ENCODE data around the gene EPHA10. TPM values are rescaled to one million over a fixed set of nuclear protein-coding genes. Genes with fewer than 3 reads are reported as not detected.

The EPHA10 gene
- total RNA-seq, 2 donors from 2014 or later: 0.42 TPM; not detected in 1

GRCh38 chr1:37765916-37766664 lies 1.2 kb upstream of the EPHA10 start:
- no peak overlapping the region for H3K4me3 ChIP-seq (ENCODE audit: low read length)
- no peak overlapping the region for H3K27ac Mint-ChIP-seq

GRCh38 chr1:37764414-37764825 lies 500 bp downstream of the EPHA10 start:
- Histone ChIP-seq H3K4me3 (ENCODE audit: low read length) (no peak overlapping the region), H3K27me3 (ENCODE audit: control insufficient read depth, insufficient read depth, low read length, poor library complexity, severe bottlenecking) (peaks cover 100% of the 10 kb centered on the region), H3K9me3 (ENCODE audit: control insufficient read depth, low read length) (no peaks in the 10 kb centered on the region), H3K36me3 (ENCODE audit: control insufficient read depth, insufficient read depth, low read length) (no peaks in the 10 kb centered on the region), H3K4me1 (ENCODE audit: control insufficient read depth, insufficient read depth, low read length) (no peaks in the 10 kb centered on the region), H3K9ac (ENCODE audit: extremely low read depth, low read length, poor library complexity, severe bottlenecking) (no peak overlapping the region), H3K27ac (ENCODE audit: low read depth, low read length) (no peak overlapping the region)
- no peak overlapping the region for H3K27ac Mint-ChIP-seq
- peak overlapping the region; percentile 24 for H3K4me3 Mint-ChIP-seq
- no peak for TF ChIP-seq CTCF (conservative IDR thresholded peaks at IDR 0.05)
- whole genome bisulfite sequencing, 2 experiments (ENCODE audit: insufficient coverage in 1 of 2, insufficient read length in 1 of 2): 4 to 6% methylated on average over 26 to 29 of the region's 29 CpGs
- H3K36me3 Mint-ChIP-seq (ENCODE audit: low read depth): no peaks in the 10 kb centered on the region
- no peaks in the 10 kb centered on the region for H3K9me3 Mint-ChIP-seq
- H3K27me3 Mint-ChIP-seq (ENCODE audit: insufficient read depth): peaks cover 78% of the 10 kb centered on the region
- no peaks in the 10 kb centered on the region for H3K4me1 Mint-ChIP-seq
- peak; percentile 95 for DNase-seq

More at GRCh38 chr1:37765916-37766664, 1.2 kb upstream of the EPHA10 start:
- Histone ChIP-seq H3K4me1 (ENCODE audit: control insufficient read depth, insufficient read depth, low read length) (no peaks in the 10 kb centered on the region), H3K27ac (ENCODE audit: low read depth, low read length) (no peak overlapping the region), H3K36me3 (ENCODE audit: control insufficient read depth, insufficient read depth, low read length) (no peaks in the 10 kb centered on the region), H3K9ac (ENCODE audit: extremely low read depth, low read length, poor library complexity, severe bottlenecking) (no peak overlapping the region), H3K27me3 (ENCODE audit: control insufficient read depth, insufficient read depth, low read length, poor library complexity, severe bottlenecking) (peaks cover 100% of the 10 kb centered on the region), H3K9me3 (ENCODE audit: control insufficient read depth, low read length) (no peaks in the 10 kb centered on the region)
- peak overlapping the region; percentile 24 for H3K4me3 Mint-ChIP-seq
- 23 to 42% methylated on average over 16 to 27 of the region's 27 CpGs for WGBS, 2 experiments (ENCODE audit: insufficient coverage in 1 of 2, insufficient read length in 1 of 2)
- TF ChIP-seq CTCF (conservative IDR thresholded peaks at IDR 0.05): no peak
- H3K36me3 Mint-ChIP-seq (ENCODE audit: low read depth): no peaks in the 10 kb centered on the region
- no peaks in the 10 kb centered on the region for H3K9me3 Mint-ChIP-seq
- no peaks in the 10 kb centered on the region for H3K4me1 Mint-ChIP-seq
- DNase-seq: peak; percentile 62
- H3K27me3 Mint-ChIP-seq (ENCODE audit: insufficient read depth): peaks cover 93% of the 10 kb centered on the region

GRCh38 chr1:37763791-37764413 lies 1.0 kb downstream of the EPHA10 start:
- peaks cover 100% of the 10 kb centered on the region for H3K27me3 ChIP-seq (ENCODE audit: control insufficient read depth, insufficient read depth, low read length, poor library complexity, severe bottlenecking)
- WGBS, 2 experiments (ENCODE audit: insufficient coverage in 1 of 2, insufficient read length in 1 of 2): 34% methylated on average over 24 to 25 of the region's 25 CpGs
- H3K27ac ChIP-seq (ENCODE audit: low read depth, low read length): no peak overlapping the region
- H3K4me3 ChIP-seq (ENCODE audit: low read length): no peak overlapping the region
- no peaks in the 10 kb centered on the region for H3K9me3 Mint-ChIP-seq
- no peak overlapping the region for H3K4me3 Mint-ChIP-seq
- TF ChIP-seq CTCF (conservative IDR thresholded peaks at IDR 0.05): no peak
- H3K9me3 ChIP-seq (ENCODE audit: control insufficient read depth, low read length): no peaks in the 10 kb centered on the region
- H3K36me3 Mint-ChIP-seq (ENCODE audit: low read depth): no peaks in the 10 kb centered on the region
- no peaks in the 10 kb centered on the region for H3K36me3 ChIP-seq (ENCODE audit: control insufficient read depth, insufficient read depth, low read length)
- H3K4me1 Mint-ChIP-seq: no peaks in the 10 kb centered on the region
- H3K27me3 Mint-ChIP-seq (ENCODE audit: insufficient read depth): peaks cover 73% of the 10 kb centered on the region
- H3K9ac ChIP-seq (ENCODE audit: extremely low read depth, low read length, poor library complexity, severe bottlenecking): no peak overlapping the region
- no peak overlapping the region for H3K27ac Mint-ChIP-seq
- no peak for DNase-seq
- no peaks in the 10 kb centered on the region for H3K4me1 ChIP-seq (ENCODE audit: control insufficient read depth, insufficient read depth, low read length)
